Measurements from ENCODE around the gene PLCB1. TPM values are rescaled to one million over a fixed set of nuclear protein-coding genes. Genes with fewer than 3 reads are reported as not detected.
"Not testable (repeated sequence)": the region's sequence is repeated elsewhere in the genome, so short reads cannot be mapped to it uniquely, and the experiment has no call there.

PLCB1 gene
- total RNA-seq, 1 experiment from 2014 or later, result 6.0 TPM

- CTCF ChIA-PET, result no interaction called here
- Mint-ChIP-seq H3K36me3 (ENCODE audit: insufficient read depth, unreplicated experiment) (no peaks in the 10 kb centered on the region), H3K4me3 (ENCODE audit: low read depth, unreplicated experiment) (no peak overlapping the region), H3K27me3 (ENCODE audit: unreplicated experiment) (no peaks in the 10 kb centered on the region), H3K9me3 (ENCODE audit: low read depth, unreplicated experiment) (no peaks in the 10 kb centered on the region), H3K4me1 (ENCODE audit: low read depth, unreplicated experiment) (no peaks in the 10 kb centered on the region), H3K27ac (ENCODE audit: unreplicated experiment) (no peak overlapping the region)
- DNase-seq, result no peak
- no TSS peak for BruUV-seq (replicated peaks)
- intact Hi-C loops (cut with micrococcal nuclease; ENCODE audit: unreplicated experiment), result no loop called here
- TF ChIP-seq, protein P1, sequence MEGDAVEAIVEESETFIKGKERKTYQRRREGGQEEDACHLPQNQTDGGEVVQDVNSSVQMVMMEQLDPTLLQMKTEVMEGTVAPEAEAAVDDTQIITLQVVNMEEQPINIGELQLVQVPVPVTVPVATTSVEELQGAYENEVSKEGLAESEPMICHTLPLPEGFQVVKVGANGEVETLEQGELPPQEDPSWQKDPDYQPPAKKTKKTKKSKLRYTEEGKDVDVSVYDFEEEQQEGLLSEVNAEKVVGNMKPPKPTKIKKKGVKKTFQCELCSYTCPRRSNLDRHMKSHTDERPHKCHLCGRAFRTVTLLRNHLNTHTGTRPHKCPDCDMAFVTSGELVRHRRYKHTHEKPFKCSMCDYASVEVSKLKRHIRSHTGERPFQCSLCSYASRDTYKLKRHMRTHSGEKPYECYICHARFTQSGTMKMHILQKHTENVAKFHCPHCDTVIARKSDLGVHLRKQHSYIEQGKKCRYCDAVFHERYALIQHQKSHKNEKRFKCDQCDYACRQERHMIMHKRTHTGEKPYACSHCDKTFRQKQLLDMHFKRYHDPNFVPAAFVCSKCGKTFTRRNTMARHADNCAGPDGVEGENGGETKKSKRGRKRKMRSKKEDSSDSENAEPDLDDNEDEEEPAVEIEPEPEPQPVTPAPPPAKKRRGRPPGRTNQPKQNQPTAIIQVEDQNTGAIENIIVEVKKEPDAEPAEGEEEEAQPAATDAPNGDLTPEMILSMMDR (IDR thresholded peaks at IDR 0.05; ENCODE audit: unreplicated experiment), result no peak
Measured at GRCh38 chr20:8434326-8434876, 302.3 kb downstream of the PLCB1 start.

DNA sequence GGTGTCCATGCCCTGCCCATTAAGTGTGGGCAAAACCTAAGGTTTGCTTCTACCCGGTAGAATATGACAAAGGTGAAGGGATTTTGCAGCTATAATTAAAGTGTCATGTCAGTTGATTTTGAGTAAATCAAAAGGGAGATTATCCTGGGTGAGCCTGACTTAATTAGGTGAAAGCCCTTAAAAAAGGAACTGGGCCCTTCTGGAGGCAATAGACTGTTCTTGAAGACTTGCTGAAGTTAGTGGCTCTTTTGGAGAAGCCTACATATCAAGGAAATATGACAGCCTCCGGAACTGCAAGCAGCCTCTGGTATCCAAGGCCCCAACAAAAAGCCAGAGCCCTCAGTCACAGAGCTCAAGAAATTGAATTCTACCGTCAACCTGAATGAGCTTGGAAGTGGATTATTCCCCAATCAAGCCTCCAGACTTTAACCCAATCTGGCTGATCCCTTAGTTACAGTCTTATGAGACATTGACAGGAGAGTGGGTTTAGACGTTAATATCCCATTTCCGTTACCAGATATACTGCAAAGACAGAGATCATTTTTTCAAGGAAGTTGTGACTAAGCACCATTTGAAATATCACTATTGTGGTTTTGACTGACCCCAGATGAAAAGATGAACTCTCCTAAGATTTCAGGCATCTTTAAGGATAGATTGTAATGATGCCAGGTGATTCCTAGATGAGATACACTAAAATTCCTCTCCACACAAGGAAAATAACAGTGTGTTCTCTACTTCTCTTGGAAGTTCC lies 303.4 kb downstream of the PLCB1 start:
- no TSS peak for BruUV-seq (replicated peaks)
- no peak overlapping the region for H3K4me3 Mint-ChIP-seq (ENCODE audit: low read depth, unreplicated experiment)
- H3K27me3 Mint-ChIP-seq (ENCODE audit: unreplicated experiment), result no peaks in the 10 kb centered on the region
- H3K36me3 Mint-ChIP-seq (ENCODE audit: insufficient read depth, unreplicated experiment), result no peaks in the 10 kb centered on the region
- no peaks in the 10 kb centered on the region for H3K9me3 Mint-ChIP-seq (ENCODE audit: low read depth, unreplicated experiment)
- DNase-seq, result no peak
- TF ChIP-seq, protein P1 (IDR thresholded peaks at IDR 0.05; ENCODE audit: unreplicated experiment), result no peak
- H3K4me1 Mint-ChIP-seq (ENCODE audit: low read depth, unreplicated experiment), result no peaks in the 10 kb centered on the region
- H3K27ac Mint-ChIP-seq (ENCODE audit: unreplicated experiment), result no peak overlapping the region
- intact Hi-C loops (cut with micrococcal nuclease; ENCODE audit: unreplicated experiment), result no loop called here
- CTCF ChIA-PET, result no interaction called here

GRCh38 chr20:8436938-8437337 lies 304.9 kb downstream of the PLCB1 start:
- H3K27me3 Mint-ChIP-seq (ENCODE audit: unreplicated experiment); H3K36me3 Mint-ChIP-seq (ENCODE audit: insufficient read depth, unreplicated experiment); BruUV-seq (replicated peaks); CTCF ChIA-PET; H3K9me3 Mint-ChIP-seq (ENCODE audit: low read depth, unreplicated experiment); H3K4me1 Mint-ChIP-seq (ENCODE audit: low read depth, unreplicated experiment); H3K27ac Mint-ChIP-seq (ENCODE audit: unreplicated experiment); intact Hi-C loops (cut with micrococcal nuclease; ENCODE audit: unreplicated experiment); H3K4me3 Mint-ChIP-seq (ENCODE audit: low read depth, unreplicated experiment); DNase-seq: not testable (repeated sequence)

DNA sequence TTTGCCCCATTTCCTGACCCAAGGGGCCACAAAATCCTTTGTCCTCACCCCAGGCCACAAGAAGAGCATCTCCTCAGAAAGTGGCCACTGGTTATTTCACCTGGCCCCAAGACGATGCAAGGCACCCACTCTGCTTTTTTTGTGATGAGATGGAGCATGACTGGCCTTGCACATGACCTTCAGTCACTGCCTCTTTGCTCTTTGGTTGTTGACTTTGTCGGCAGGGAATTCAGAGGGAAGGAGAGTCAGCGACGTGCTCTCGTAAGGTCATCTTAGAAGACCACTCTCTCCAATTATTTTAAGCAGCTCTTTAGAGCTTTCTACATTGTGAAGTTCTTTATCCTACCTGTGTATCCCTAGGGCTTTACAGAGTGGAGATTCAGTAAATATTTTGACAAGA lies 306.7 kb downstream of the PLCB1 start:
- BruUV-seq (replicated peaks), result no TSS peak
- TF ChIP-seq, protein P1 (IDR thresholded peaks at IDR 0.05; ENCODE audit: unreplicated experiment), result no peak
- H3K27ac Mint-ChIP-seq (ENCODE audit: unreplicated experiment), result no peak overlapping the region
- no peak for DNase-seq
- CTCF ChIA-PET, result no interaction called here
- H3K4me1 Mint-ChIP-seq (ENCODE audit: low read depth, unreplicated experiment), result no peaks in the 10 kb centered on the region
- H3K4me3 Mint-ChIP-seq (ENCODE audit: low read depth, unreplicated experiment), result no peak overlapping the region
- no peaks in the 10 kb centered on the region for H3K27me3 Mint-ChIP-seq (ENCODE audit: unreplicated experiment)
- H3K9me3 Mint-ChIP-seq (ENCODE audit: low read depth, unreplicated experiment), result peaks cover 1% of the 10 kb centered on the region
- intact Hi-C loops (cut with micrococcal nuclease; ENCODE audit: unreplicated experiment), result no loop called here
- no peaks in the 10 kb centered on the region for H3K36me3 Mint-ChIP-seq (ENCODE audit: insufficient read depth, unreplicated experiment)

DNA sequence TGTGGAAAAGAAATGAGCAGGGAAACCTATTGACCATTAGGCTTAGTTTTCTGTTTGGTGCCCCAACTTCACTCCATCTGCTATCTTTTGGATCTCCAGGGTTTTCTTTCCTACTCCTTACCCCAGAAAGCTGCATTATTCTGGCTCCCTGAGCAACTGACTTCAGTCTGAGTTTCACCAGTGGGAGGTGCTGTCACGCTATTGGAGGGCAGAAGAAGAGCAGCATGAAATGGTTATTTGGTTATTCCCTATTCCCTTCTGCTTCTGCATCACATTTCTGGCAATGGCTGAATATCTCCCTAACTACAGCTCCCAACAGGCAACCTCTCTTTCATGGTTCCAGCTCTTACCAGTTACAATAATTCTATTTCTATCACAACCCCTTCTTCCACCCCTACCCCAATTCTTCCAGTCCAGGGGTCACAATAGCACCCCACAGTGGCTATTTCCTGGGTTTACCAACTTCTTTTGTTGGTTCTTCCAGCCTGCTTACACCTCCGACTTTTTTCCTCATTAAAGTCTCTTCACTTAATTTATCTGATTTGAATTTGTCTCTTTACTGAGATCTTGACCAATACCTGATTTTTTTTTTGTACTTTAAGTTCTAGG lies 311.5 kb downstream of the PLCB1 start:
- DNase-seq, result no peak
- intact Hi-C loops (cut with micrococcal nuclease; ENCODE audit: unreplicated experiment), result no loop called here
- TF ChIP-seq, protein P1 (IDR thresholded peaks at IDR 0.05; ENCODE audit: unreplicated experiment), result no peak
- H3K36me3 Mint-ChIP-seq (ENCODE audit: insufficient read depth, unreplicated experiment), result no peaks in the 10 kb centered on the region
- no TSS peak for BruUV-seq (replicated peaks)
- CTCF ChIA-PET, result no interaction called here
- no peak overlapping the region for H3K4me3 Mint-ChIP-seq (ENCODE audit: low read depth, unreplicated experiment)
- no peaks in the 10 kb centered on the region for H3K27me3 Mint-ChIP-seq (ENCODE audit: unreplicated experiment)
- H3K4me1 Mint-ChIP-seq (ENCODE audit: low read depth, unreplicated experiment), result no peaks in the 10 kb centered on the region
- no peak overlapping the region for H3K27ac Mint-ChIP-seq (ENCODE audit: unreplicated experiment)
- peaks cover 3% of the 10 kb centered on the region for H3K9me3 Mint-ChIP-seq (ENCODE audit: low read depth, unreplicated experiment)

Data from Calu3 (cell line).